IPS-11a (cell line): ENCODE data around the gene TRAK1.
"Not testable (repeated sequence)": the region's sequence is repeated elsewhere in the genome, so short reads cannot be mapped to it uniquely, and the experiment has no call there.

Source experiments
- H3K4me3 ChIP-seq: one replicate; pipeline ENCODE4 v1.5.1; 2013; ENCODE audit warnings: low read depth, low read length, control low read depth

The TRAK1 gene, protein sequence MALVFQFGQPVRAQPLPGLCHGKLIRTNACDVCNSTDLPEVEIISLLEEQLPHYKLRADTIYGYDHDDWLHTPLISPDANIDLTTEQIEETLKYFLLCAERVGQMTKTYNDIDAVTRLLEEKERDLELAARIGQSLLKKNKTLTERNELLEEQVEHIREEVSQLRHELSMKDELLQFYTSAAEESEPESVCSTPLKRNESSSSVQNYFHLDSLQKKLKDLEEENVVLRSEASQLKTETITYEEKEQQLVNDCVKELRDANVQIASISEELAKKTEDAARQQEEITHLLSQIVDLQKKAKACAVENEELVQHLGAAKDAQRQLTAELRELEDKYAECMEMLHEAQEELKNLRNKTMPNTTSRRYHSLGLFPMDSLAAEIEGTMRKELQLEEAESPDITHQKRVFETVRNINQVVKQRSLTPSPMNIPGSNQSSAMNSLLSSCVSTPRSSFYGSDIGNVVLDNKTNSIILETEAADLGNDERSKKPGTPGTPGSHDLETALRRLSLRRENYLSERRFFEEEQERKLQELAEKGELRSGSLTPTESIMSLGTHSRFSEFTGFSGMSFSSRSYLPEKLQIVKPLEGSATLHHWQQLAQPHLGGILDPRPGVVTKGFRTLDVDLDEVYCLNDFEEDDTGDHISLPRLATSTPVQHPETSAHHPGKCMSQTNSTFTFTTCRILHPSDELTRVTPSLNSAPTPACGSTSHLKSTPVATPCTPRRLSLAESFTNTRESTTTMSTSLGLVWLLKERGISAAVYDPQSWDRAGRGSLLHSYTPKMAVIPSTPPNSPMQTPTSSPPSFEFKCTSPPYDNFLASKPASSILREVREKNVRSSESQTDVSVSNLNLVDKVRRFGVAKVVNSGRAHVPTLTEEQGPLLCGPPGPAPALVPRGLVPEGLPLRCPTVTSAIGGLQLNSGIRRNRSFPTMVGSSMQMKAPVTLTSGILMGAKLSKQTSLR

GRCh38 chr3:42090973-42091731, at the start of gene TRAK1:
Gene TRAK1 (plus strand): TSS chr3:42091357. CDS start chr3:42091470, 113 bp downstream.
- H3K4me3 ChIP-seq = no peak within 1 kb of the TSS

DNA sequence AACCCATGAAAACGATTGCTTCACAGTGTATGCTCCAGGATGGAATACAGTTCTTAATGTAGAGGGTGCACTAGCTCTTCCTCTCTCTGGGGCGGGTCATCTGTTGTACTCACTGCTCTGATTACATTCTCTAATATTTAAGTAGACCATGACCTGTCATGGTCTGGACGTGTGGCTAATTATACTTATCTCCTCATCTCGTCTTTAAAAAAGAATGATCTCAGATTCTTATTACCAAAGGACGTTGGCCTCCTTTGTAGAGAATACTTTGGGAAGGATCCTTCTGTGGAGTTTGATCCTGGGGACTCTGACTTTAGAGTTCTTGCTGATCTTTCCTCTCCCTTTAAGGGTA, 48.4 kb upstream of the TRAK1 start:
- H3K4me3 ChIP-seq = no peak overlapping the region

DNA sequence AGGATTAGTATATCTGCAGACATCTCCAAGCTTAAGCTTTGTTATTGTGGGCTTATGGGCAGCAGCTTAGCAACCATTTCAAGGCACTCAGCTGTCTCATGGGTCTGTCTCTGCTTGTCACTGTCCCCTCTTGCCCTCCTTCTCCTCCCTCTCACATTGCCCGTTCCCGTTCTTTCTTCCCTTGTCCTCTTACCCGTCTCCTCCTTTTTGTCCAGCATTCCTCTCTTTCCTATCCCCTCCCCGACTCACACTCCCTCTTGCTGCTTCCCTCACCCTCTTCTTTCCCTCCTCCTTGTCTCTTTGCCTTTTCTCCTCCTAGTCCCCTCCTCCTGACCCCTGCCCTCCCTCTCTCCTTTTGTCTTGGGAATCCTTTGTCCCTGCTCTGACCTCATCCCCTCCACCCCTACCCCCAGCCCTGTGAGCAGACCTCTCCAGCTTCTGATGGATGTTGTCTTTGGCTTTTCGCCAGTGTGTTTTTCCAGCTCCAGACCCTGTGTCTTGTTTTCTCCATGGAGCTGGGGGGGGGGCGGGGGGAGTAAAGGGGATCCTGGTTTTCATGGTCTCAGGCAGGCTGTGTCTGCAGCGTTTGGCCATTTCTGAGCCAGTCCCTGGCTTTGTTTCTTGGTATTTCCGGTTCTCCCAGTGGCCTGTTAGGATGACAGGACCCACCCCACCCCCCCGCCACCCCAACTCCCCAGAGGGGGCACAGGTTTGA, 47.9 kb upstream of the TRAK1 start:
- no peak overlapping the region for H3K4me3 ChIP-seq

GRCh38 chr3:42045708-42046243, 45.4 kb upstream of the TRAK1 start:
- H3K4me3 ChIP-seq = no peak overlapping the region

DNA sequence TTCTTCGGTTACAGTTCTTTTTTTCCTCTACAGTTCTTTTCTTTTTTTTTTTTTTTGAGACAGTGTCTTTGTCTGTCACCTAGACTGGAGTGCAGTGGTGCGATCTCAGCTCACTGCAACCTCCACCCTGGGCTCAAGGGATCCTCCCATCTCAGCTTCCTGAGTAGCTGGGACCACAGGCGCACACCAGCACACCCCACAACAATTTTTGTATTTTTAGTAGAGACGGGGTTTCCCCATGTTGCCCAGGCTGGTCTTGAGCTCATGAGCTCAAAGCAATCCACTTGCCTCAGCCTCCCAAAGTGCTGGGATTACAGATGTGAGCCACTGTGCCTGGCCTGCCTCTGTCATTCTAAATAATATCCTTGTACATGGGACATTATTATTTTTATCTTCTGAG, 42.6 kb upstream of the TRAK1 start:
- H3K4me3 ChIP-seq = not testable (repeated sequence)

GRCh38 chr3:42050126-42050525, 41.0 kb upstream of the TRAK1 start:
- no peak overlapping the region for H3K4me3 ChIP-seq

GRCh38 chr3:42051384-42052131, 39.6 kb upstream of the TRAK1 start:
- H3K4me3 ChIP-seq = no peak overlapping the region

- H3K4me3 ChIP-seq = no peak overlapping the region
Measured at GRCh38 chr3:42052132-42052483, 39.0 kb upstream of the TRAK1 start.

DNA sequence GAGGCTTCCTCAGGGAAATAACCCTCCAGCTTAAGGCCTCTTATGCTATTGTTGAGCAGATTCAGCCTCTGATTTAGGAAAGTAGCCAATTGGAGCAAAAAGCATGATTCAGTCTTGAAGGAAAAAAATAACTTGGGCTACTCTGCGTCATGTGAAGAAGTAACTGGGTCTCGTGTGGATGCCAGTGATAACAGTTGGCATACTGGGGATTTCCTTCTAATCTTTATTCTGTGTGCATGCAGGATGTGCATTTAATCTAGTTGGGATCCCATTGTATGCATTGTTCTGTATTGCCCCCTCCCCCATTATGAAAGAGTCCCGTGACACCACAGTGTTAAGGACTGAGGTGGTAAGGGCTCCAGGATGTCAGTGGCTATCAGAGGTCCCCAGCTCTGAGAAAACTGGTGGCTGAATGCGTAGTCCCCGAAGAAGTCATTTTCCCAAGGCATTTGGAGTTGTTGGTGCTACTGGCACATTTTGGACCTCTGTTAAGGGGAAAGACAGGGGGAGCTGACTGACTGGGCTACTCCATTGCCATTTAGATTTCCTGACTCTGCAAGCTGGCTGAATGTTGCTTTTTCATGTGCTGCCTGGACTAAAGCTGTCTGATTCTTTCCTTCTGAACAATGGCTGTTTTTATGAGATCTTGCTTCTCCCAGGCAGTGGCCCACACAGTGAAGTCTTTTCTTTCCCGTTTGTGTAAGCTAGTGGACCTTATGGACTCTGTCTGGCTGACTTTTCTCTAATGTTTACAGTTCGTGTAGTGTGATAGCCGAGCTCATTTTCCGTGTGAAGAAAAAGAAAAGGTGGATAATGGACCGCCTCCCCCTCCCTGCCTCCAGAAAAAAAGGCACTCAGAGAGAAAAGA, 38.4 kb upstream of the TRAK1 start:
- no peak overlapping the region for H3K4me3 ChIP-seq

DNA sequence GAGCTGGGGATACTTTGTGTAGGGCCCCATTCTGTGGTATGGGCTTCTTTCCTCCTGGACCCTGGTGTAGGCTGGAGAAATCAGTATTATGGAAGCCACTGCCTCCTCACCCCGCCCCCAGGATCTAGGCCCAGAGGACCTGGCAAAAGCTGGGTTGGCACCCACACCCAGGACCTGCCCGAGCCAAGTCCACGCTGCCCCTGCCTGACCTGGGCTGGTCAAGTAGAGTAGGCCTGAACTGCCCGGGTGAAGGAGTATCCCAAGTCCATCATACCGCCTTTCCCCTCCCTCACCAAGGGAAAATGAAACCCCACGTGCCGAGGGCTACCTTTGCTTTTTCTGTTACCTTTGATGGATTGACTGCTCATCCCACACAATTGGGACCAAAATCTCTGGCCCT, 37.7 kb upstream of the TRAK1 start:
- H3K4me3 ChIP-seq = no peak overlapping the region

- no peak overlapping the region for H3K4me3 ChIP-seq
Measured at GRCh38 chr3:42055291-42055690, 35.9 kb upstream of the TRAK1 start.

- H3K4me3 ChIP-seq = no peak overlapping the region
Measured at GRCh38 chr3:42056840-42057239, 34.3 kb upstream of the TRAK1 start.

- H3K4me3 ChIP-seq = no peak overlapping the region
Measured at GRCh38 chr3:42057561-42058211, 33.5 kb upstream of the TRAK1 start.

- no peak overlapping the region for H3K4me3 ChIP-seq
Measured at GRCh38 chr3:42061025-42061712, 30.0 kb upstream of the TRAK1 start.

GRCh38 chr3:42061713-42062380, 29.3 kb upstream of the TRAK1 start:
- H3K4me3 ChIP-seq = no peak overlapping the region

DNA sequence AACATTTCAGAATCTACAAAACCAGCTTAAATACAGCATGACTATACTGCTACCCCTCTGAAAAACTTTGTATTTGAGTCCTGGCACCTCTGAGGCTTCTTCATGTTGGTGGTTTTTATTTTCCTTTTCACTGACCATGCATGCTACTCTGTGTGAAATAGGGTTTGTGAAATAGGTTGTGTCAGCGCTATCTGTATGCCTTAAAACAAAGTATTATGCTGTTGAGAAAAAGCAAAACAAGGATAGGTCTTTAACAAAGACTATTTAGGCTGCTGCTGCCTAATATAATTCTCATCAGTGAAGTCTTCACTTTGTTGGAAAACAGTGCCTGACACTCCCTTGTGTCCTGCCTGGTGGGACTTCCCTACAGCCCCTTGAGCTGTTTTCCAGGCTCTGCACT, 28.7 kb upstream of the TRAK1 start:
- no peak overlapping the region for H3K4me3 ChIP-seq

GRCh38 chr3:42063888-42064287, 27.3 kb upstream of the TRAK1 start:
- H3K4me3 ChIP-seq = no peak overlapping the region
